EL (cell line): ENCODE measurements around the gene CHD8.
A peak's percentile ranks its signal among the peaks of the same experiment; 100 is the strongest.
"Not testable (repeated sequence)": the region's sequence is repeated elsewhere in the genome, so short reads cannot be mapped to it uniquely, and the experiment has no call there.

Source experiments
- DNase-seq: peaks from one replicate; pipeline ENCODE4 v3.0.0-alpha.2; 2016

CHD8 gene

DNA sequence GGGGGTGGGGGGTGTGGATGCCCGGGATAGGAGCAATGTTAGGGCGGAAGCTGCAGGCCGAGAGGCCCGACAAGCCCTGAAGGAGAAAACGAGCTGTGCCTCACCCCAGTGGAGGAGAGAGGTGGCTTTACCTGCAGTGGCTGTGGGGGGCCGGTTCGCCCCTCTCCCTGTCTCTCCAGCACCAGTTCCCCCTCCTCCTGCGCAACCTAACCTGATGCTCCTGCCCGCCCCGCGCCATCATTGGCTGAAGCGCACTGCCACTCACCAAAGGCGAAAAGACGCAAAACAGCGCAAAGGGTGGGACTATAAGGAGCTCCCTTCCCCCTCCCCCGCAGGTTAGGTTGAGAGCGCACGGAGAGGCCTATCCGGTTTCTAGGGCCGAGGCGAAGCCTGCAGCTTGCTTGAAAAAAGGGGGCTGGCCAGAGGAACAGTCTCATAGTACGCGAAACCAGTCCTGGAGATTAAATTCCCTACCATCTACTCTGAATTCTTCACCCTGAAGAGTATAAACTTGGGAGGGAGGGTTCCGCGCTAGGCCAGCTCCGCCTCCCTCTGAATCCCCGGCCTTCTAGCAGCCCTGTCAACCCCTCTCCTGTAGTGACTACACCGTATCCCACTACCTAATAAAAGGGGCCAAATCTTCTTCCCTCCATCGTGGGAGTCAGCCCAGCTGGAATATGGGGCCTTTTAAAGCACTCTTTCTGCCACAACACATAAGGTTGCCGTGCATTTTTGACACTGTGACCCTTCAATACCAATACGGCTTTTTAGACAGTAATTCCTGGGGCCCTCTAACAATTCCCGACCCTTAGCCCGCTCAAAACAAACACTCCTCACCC, 18.6 kb downstream of the CHD8 start:
- DNase-seq: peak; percentile 99

- no peak for DNase-seq
These were observed 19.3 kb downstream of the CHD8 start for GRCh38 chr14:21436567-21437062.

- no peak for DNase-seq
These were observed 24.8 kb downstream of the CHD8 start for GRCh38 chr14:21431126-21431525.

DNA sequence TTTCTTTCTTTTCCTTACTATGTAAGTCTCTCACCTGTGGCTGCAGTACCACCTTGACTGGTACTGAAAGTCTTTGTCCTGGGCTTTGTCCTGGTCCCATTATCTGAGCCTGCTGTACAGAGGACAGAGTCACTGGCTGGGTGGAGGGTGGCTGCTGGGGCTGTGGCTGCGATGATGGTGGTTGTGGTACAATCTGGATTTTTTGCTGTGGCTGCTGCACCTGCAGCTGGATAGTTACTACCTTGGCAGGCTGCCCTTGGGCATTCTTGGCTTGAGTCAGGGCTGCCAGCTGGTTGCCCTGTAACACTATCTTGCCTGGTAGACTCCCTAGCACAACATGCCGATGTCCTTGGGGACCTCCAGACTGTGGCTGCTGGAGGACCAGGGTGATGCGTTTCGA, 27.0 kb downstream of the CHD8 start:
- DNase-seq: no peak

DNA sequence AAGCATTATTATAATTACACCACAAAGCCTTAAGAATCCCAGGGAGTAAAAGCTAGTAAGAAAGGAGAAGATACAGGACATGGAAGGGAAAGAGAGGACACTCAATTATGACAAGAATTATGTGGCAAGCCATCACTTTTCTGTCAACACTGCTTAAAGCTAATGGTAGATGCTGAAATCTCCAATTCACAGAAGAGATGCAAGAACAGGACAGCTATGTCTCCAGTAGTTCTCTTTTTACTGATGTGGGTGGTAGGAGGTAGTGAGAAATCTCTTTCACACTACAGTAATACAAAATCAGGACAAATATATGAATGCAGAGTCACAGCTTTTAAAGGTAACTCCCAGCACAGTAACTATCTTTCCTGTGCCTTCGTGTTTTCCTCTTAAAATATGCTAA, 29.2 kb downstream of the CHD8 start:
- no peak for DNase-seq

- no peak for DNase-seq
These were observed 36.4 kb downstream of the CHD8 start for GRCh38 chr14:21419528-21419927.

GRCh38 chr14:21415329-21415728, 40.6 kb downstream of the CHD8 start:
- DNase-seq: no peak

DNA sequence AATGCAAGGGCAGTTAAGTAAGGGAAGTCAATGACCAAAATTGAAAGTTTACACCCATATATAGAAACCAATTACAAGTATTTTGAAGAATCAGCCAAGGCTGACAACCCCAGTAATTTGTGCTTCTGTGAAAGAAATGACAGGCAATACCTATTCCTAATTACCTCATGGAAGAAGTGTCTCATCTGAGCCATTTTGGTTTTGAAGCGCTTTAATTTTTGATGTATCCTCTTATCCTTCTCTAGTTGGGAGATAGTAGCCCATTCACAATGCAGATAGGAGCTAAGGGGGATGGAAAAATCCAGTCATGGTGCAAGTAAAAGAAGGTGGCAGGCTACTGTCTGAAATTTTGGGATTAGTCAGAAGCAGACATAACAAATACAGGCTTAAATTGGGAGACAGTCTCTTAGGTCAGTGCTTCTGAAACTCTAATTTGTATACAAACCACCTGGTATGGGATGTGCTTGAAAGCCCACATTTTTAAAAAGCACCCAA, 41.7 kb downstream of the CHD8 start:
- no peak for DNase-seq

GRCh38 chr14:21408147-21408546, 47.8 kb downstream of the CHD8 start:
- DNase-seq: peak; percentile 78

DNA sequence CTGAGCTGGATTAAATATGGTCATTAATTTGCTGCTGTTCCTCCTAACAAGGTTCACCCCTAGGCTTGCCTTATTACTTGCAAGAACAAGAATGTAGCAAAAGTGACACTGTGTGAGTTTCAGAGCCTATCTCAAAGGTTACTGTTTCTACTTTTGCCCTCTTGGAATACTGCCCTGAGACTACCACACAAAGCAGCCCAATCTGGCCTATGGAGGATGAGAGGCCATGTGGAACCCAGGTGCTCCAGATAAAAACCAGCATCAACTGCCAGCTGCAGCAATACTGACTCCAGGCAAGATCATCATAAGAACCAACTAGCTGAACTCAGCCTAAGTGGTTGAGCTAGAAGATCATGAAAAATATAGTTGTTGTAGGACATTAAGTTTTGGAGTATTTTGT, 49.7 kb downstream of the CHD8 start:
- no peak for DNase-seq

DNA sequence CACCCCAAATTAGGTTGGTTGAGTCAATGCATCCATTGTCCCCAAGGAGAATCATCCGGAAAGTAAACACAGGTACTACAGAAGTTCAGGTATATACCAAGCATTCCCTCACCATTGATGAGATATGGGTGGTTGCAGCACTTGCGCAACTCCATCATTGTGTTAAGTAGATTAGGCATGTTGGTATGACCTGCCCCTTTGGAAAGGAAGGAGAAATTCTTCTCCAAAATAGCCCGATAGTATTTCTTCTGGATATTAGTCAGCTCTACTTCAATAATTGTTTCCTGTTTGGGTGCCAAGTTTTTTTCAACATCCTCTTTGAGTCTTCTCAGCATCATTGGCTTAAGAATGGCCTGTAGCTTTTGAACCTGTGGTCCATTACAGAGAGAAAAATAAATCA, 50.8 kb downstream of the CHD8 start:
- no peak for DNase-seq

GRCh38 chr14:21399311-21399870, 56.5 kb downstream of the CHD8 start:
- DNase-seq: no peak

DNA sequence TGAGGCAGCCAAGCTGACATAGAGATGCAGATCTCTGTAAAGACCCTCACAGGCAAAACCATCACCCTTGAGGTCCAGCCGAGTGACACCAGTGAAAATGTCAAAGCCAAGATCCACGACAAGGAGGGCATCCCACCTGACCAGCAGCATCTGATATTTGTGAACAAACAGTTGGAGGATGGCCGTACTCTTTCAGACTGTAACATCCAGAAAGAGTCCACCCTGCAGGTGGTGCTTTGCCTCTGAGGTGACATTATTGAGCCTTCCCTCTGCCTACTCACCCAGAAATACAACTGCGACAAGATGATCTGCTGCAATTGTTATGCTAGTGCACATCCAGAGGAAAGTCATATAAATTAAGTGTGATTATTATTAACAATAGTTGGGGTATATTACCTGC, 57.0 kb downstream of the CHD8 start:
- DNase-seq: no peak

GRCh38 chr14:21395450-21395849, 60.5 kb downstream of the CHD8 start:
- no peak for DNase-seq

- DNase-seq: no peak
These were observed 70.6 kb downstream of the CHD8 start for GRCh38 chr14:21385188-21385904.

GRCh38 chr14:21384494-21384851, 71.5 kb downstream of the CHD8 start:
- no peak for DNase-seq

DNA sequence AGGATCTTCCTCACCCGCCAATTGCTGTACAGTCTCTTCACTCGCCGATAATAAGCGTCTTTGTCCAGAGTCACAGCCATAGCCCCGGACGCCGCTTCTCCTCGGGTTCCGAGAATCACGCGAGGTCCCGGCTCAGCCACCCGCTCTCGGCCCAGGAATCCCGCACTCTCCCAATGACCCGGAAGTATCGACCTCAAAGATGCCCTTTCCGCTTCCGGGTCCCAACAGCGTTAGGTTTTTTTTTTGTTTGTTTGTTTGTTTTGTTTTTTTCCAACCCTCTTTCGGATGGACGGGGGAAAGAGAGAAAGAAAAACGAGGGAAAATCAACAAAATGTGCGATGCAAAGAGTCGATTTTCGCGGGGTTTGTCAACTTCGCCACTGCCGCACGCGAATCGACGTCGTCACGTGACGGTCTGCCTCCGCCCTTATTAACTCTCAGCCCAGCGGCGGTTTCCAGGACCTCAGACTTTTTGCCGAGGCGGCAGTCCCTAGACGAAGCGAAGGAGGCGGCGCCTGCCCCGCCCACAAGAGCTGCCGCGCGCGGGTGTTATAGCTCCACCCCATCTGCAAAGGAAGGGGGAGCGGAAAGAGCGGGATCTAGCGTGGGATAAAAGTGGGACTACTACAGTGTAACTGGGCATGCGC, 72.0 kb downstream of the CHD8 start, which contains the start of gene SUPT16H:
Gene SUPT16H (minus strand): TSS at position 172 of the 646 bp plus-strand sequence. CDS start 92 bp downstream, at position 80.
- DNase-seq: peak; percentile 99

GRCh38 chr14:21382886-21383847, 72.8 kb downstream of the CHD8 start:
- peak; percentile 69 for DNase-seq

DNA sequence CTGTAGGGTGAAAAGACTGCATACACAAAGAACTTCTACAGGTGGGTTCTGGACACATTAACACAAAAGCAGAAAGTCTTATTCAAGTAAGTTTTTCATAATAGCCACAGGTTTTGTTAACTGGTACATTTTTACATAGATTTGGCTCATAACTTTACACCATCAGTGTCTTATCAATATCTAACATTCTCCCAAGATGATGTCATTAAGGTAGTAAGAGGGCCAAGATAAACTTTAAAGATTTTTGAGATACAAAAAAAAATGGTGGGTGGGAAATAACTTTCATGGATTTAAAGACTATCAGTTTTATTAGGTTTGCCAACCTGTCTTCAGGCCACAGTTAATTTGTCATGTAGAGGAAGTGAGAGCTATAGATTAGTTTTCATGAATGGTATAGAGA, 73.8 kb downstream of the CHD8 start:
- peak; percentile 17 for DNase-seq

- no peak for DNase-seq
These were observed 76.6 kb downstream of the CHD8 start for GRCh38 chr14:21379338-21379737.

- DNase-seq: no peak
These were observed 81.9 kb downstream of the CHD8 start for GRCh38 chr14:21373980-21374379.

- not testable (repeated sequence) for DNase-seq
These were observed 83.1 kb downstream of the CHD8 start for GRCh38 chr14:21372814-21373213.
